ENCODE results near the gene ZMIZ1.

Gene ZMIZ1

DNA sequence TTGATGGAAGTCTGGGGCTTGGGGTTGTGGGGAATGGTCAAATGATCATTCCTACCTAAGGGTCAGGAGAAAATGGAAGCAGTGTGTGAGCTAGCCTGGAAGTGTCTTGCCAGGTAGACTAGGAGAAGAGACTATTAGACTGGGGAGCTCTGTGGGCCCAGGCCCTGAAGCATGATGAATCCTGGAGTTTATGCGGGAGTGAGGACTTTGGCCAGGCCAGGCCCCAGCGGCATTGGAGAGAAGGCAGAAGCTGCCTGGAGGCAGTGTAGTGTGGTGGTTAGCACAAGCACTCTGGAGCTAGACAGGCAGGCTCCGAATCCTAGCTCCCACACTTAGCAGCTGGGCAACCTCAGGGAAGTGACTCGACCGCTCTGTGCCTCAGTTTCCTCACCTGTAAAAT is 29.3 kb downstream of the ZMIZ1 start:
- Histone ChIP-seq H3K27me3 (ENCODE audit: control insufficient read depth, insufficient read depth, low read length) (no peaks in the 10 kb centered on the region), H3K36me3 (ENCODE audit: control insufficient read depth, insufficient read depth, low read length) (no peaks in the 10 kb centered on the region), H3K27ac (ENCODE audit: low read depth, low read length) (no peak overlapping the region), H3K9ac (ENCODE audit: low read depth, low read length) (no peak overlapping the region), H3K9me3 (ENCODE audit: control insufficient read depth, insufficient read depth, low read length) (no peaks in the 10 kb centered on the region), H3K4me1 (ENCODE audit: control insufficient read depth, insufficient read depth, low read length) (peaks cover 17% of the 10 kb centered on the region), H3K4me3 (ENCODE audit: low read depth, low read length) (no peak overlapping the region)

DNA sequence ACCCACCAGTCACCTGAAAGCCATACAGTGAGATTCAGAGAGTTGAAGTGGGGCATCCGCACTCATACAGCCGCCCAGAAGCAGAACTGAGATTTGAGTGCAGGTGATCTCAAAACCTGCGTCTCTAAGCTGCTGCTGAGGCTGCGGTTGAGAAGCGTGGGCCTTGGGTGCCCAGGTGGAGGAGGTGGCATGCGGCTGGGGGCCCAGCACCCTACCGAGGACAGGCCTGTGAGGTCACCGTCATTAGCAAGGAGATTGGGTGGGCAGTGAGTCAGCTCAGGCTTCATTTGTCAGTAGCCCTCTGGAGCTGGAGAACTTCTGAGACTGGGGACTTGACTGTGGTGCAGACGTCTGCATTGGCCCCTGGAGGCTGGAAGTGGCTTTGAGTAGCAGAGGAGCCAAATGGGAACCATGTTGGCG is 29.8 kb downstream of the ZMIZ1 start:
- Histone ChIP-seq H3K9me3 (ENCODE audit: control insufficient read depth, insufficient read depth, low read length) (no peaks in the 10 kb centered on the region), H3K27ac (ENCODE audit: low read depth, low read length) (no peak overlapping the region), H3K4me1 (ENCODE audit: control insufficient read depth, insufficient read depth, low read length) (peaks cover 17% of the 10 kb centered on the region), H3K9ac (ENCODE audit: low read depth, low read length) (no peak overlapping the region), H3K36me3 (ENCODE audit: control insufficient read depth, insufficient read depth, low read length) (no peaks in the 10 kb centered on the region), H3K27me3 (ENCODE audit: control insufficient read depth, insufficient read depth, low read length) (no peaks in the 10 kb centered on the region), H3K4me3 (ENCODE audit: low read depth, low read length) (no peak overlapping the region)

DNA sequence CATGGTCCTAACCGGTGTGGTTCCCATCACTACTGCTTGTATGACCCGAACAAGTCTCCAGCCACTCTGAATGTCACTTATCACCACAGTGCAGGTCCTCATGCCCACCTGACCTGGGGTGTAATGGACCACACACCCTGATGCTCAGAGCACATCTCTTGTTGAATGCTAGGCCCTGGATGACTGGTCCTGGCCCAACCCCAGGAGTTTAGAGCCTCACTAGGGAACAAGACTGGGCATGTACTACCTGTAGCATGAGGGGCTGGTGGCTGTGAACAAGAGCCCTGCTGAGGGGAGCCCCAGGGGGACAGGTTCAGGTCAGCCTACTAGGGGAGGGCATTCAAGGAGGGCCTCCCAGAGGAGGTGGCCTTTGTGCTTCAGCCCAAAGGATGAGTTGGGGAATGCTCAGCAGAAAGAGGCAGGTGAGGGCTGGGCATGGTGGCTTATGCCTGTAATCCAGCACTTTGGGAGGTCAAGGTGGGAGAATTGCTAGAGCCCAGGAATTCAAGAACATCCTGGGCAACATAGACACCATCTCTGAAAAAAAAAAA is 31.2 kb downstream of the ZMIZ1 start:
- Histone ChIP-seq H3K4me3 (ENCODE audit: low read depth, low read length) (no peak overlapping the region), H3K9ac (ENCODE audit: low read depth, low read length) (no peak overlapping the region), H3K27me3 (ENCODE audit: control insufficient read depth, insufficient read depth, low read length) (no peaks in the 10 kb centered on the region), H3K27ac (ENCODE audit: low read depth, low read length) (no peak overlapping the region), H3K9me3 (ENCODE audit: control insufficient read depth, insufficient read depth, low read length) (no peaks in the 10 kb centered on the region), H3K36me3 (ENCODE audit: control insufficient read depth, insufficient read depth, low read length) (no peaks in the 10 kb centered on the region), H3K4me1 (ENCODE audit: control insufficient read depth, insufficient read depth, low read length) (peaks cover 17% of the 10 kb centered on the region)

DNA sequence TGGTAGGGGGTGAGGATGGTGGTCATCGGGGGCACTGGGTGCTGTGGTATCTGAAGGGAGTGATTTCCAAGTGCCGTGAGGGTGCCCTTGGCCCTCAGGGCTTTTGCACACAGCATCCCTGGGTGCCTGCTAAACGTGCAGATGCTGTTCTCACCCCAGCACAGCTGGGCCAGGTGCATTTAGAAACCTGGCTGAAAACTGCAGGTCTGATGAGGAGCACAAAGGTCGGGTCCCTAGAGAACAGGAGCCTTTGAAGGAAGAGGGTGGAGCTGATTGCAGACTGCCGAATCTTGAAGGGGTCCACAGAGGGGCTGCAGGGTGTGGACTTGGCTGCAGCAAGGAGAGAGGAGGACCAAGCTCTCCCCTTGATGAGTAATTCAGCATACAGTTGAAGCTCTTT is 32.0 kb downstream of the ZMIZ1 start:
- Histone ChIP-seq H3K27ac (ENCODE audit: low read depth, low read length) (no peak overlapping the region), H3K4me3 (ENCODE audit: low read depth, low read length) (no peak overlapping the region), H3K9ac (ENCODE audit: low read depth, low read length) (no peak overlapping the region), H3K9me3 (ENCODE audit: control insufficient read depth, insufficient read depth, low read length) (no peaks in the 10 kb centered on the region), H3K27me3 (ENCODE audit: control insufficient read depth, insufficient read depth, low read length) (no peaks in the 10 kb centered on the region), H3K4me1 (ENCODE audit: control insufficient read depth, insufficient read depth, low read length) (peaks cover 20% of the 10 kb centered on the region), H3K36me3 (ENCODE audit: control insufficient read depth, insufficient read depth, low read length) (no peaks in the 10 kb centered on the region)

DNA sequence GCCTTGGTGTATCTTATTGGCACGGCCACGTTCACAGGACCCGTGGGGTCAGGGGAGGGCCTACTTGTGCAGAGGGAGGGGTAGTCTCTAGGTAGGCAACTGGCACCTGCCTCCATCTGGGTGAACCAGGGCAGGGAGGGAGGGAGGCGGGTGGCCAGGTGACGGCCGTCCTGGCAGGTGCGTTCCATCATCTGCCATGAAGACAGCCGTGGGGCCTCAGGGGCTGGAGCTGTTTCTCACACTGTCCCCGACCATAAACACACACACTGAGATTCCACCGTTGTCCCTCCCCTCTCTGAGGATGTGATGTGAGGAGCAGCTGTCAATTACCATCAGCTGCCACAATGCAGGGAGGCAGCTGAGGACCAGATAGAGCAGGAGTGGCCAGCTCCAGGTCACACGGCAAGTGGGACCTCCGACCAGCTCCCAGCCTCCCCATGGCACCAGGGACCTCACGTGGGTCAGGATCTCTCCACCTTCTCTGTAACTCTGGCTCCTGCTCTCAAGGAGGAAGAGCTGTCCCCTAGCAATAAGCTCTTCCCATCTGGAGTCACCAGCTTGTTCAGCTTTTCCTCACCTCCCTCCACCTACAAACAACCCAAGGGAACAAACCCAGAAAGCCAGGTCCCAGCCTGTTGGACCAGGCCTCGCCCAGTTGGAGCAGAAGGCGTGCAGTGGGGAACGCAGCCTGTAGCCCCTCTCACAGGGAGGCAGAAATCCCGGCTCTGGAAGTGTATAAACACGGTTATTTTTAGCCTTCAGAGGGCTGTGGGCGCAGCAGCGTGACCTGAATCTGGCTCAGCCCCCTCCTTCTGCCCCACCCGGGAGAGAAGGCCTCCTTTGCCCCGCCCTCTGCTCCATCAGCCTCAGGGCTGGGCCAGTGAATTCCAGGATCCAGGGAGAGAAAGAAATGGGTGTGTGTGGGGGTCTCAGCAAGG is 33.1 kb downstream of the ZMIZ1 start:
- Histone ChIP-seq H3K36me3 (ENCODE audit: control insufficient read depth, insufficient read depth, low read length) (no peaks in the 10 kb centered on the region), H3K4me1 (ENCODE audit: control insufficient read depth, insufficient read depth, low read length) (peaks cover 24% of the 10 kb centered on the region), H3K27me3 (ENCODE audit: control insufficient read depth, insufficient read depth, low read length) (no peaks in the 10 kb centered on the region), H3K9ac (ENCODE audit: low read depth, low read length) (no peak overlapping the region), H3K27ac (ENCODE audit: low read depth, low read length) (no peak overlapping the region), H3K4me3 (ENCODE audit: low read depth, low read length) (no peak overlapping the region), H3K9me3 (ENCODE audit: control insufficient read depth, insufficient read depth, low read length) (no peaks in the 10 kb centered on the region)

DNA sequence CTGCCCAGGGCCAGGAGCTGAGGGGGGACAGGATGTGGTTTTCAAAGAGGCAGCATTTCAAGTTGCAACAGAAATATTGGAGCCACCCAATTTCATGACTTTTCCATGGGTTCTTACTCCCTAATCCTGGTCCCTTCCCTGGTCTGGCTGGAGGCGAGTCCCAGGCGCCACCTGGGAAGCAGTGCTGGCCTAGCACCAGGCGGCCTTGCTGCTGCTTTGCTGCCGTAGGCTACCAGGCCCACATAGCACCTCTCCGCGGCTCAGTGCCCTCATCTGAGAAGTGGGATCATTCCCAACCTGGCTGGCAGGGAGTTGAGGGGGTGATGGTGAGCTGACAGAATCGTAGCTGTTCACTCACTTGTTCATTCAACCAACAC is 33.7 kb downstream of the ZMIZ1 start:
- peaks cover 30% of the 10 kb centered on the region for H3K4me1 ChIP-seq (ENCODE audit: control insufficient read depth, insufficient read depth, low read length)
- H3K27ac ChIP-seq (ENCODE audit: low read depth, low read length), result no peak overlapping the region
- no peaks in the 10 kb centered on the region for H3K36me3 ChIP-seq (ENCODE audit: control insufficient read depth, insufficient read depth, low read length)
- no peak overlapping the region for H3K9ac ChIP-seq (ENCODE audit: low read depth, low read length)
- no peaks in the 10 kb centered on the region for H3K9me3 ChIP-seq (ENCODE audit: control insufficient read depth, insufficient read depth, low read length)
- no peak overlapping the region for H3K4me3 ChIP-seq (ENCODE audit: low read depth, low read length)
- H3K27me3 ChIP-seq (ENCODE audit: control insufficient read depth, insufficient read depth, low read length), result no peaks in the 10 kb centered on the region

DNA sequence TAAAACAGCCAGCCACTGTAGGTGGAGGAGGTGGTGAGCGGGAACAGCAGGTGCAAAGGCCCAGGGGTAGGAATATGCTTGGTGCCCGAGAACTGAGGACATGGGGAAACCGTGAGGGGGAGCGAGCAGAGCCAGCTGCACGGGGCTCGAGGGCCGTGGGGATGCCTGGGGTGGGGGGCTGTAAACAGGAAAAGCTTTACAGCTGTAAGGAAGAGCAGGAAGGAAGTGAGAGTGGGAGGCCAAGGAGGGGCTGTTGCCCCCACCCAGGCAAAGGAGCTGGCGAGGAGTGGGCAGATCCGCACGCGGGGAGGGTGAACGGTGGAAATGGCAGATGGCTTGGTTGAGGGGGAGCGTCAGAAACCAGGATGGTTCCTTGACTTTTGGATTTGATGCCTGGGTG is 34.4 kb downstream of the ZMIZ1 start:
- no peak overlapping the region for H3K4me3 ChIP-seq (ENCODE audit: low read depth, low read length)
- peaks cover 32% of the 10 kb centered on the region for H3K4me1 ChIP-seq (ENCODE audit: control insufficient read depth, insufficient read depth, low read length)
- no peaks in the 10 kb centered on the region for H3K9me3 ChIP-seq (ENCODE audit: control insufficient read depth, insufficient read depth, low read length)
- no peak overlapping the region for H3K27ac ChIP-seq (ENCODE audit: low read depth, low read length)
- no peaks in the 10 kb centered on the region for H3K27me3 ChIP-seq (ENCODE audit: control insufficient read depth, insufficient read depth, low read length)
- no peak overlapping the region for H3K9ac ChIP-seq (ENCODE audit: low read depth, low read length)
- no peaks in the 10 kb centered on the region for H3K36me3 ChIP-seq (ENCODE audit: control insufficient read depth, insufficient read depth, low read length)

DNA sequence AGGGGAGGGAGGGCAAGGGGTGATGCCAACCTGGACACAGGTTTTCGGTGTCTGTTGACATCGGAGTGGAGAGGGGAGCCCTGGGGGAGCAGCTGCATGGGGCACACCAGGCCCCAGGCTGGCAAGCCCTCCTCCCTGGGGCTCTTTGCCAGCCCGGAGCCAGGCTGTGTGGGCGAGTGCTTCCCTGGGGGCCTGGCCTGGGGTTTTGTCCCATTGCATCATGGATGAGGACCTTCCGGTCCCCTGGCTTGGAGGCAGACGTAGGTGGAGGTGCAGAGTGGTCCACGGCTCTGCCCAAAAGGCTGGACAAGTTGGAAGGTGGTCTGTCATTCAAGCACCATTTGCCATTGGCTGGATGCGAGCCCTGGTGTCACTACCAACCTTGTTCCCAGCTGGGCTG is 34.8 kb downstream of the ZMIZ1 start:
- H3K9me3 ChIP-seq (ENCODE audit: control insufficient read depth, insufficient read depth, low read length), result no peaks in the 10 kb centered on the region
- H3K27me3 ChIP-seq (ENCODE audit: control insufficient read depth, insufficient read depth, low read length), result no peaks in the 10 kb centered on the region
- no peaks in the 10 kb centered on the region for H3K36me3 ChIP-seq (ENCODE audit: control insufficient read depth, insufficient read depth, low read length)
- H3K27ac ChIP-seq (ENCODE audit: low read depth, low read length), result no peak overlapping the region
- H3K4me1 ChIP-seq (ENCODE audit: control insufficient read depth, insufficient read depth, low read length), result peaks cover 32% of the 10 kb centered on the region
- H3K9ac ChIP-seq (ENCODE audit: low read depth, low read length), result no peak overlapping the region
- H3K4me3 ChIP-seq (ENCODE audit: low read depth, low read length), result no peak overlapping the region

DNA sequence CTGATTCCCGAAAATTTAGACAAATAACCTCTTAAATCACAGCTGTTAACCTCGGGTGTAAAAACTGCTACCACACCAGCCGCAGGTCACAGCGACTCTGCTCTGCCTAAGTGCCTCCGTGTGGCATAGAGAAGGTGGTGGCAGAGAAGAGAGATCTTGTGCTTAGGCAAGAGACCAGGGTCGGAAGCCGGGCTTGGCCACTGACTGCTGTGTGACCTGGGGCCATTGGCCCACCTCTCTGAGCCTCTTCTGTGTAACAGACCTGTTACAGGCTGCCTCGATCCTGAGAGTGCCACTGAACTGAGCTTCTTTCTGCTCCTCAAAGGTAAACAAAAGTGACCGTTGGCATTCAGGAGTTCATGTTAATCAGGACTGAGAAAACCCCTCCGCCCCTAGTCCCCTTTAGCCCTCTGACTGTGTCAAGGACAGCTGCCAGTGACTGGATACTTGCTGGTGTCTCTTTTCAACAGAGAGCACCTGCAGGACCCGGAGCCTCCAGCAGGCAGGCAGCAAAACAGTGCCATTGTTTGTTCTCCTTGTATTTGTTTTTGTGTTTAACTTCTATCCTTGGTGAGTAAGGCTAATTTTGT is 36.5 kb downstream of the ZMIZ1 start:
- Histone ChIP-seq H3K4me3 (ENCODE audit: low read depth, low read length) (no peak overlapping the region), H3K27ac (ENCODE audit: low read depth, low read length) (peak overlapping the region; percentile 32), H3K4me1 (ENCODE audit: control insufficient read depth, insufficient read depth, low read length) (peaks cover 30% of the 10 kb centered on the region), H3K9ac (ENCODE audit: low read depth, low read length) (no peak overlapping the region), H3K9me3 (ENCODE audit: control insufficient read depth, insufficient read depth, low read length) (no peaks in the 10 kb centered on the region), H3K36me3 (ENCODE audit: control insufficient read depth, insufficient read depth, low read length) (no peaks in the 10 kb centered on the region), H3K27me3 (ENCODE audit: control insufficient read depth, insufficient read depth, low read length) (no peaks in the 10 kb centered on the region)

DNA sequence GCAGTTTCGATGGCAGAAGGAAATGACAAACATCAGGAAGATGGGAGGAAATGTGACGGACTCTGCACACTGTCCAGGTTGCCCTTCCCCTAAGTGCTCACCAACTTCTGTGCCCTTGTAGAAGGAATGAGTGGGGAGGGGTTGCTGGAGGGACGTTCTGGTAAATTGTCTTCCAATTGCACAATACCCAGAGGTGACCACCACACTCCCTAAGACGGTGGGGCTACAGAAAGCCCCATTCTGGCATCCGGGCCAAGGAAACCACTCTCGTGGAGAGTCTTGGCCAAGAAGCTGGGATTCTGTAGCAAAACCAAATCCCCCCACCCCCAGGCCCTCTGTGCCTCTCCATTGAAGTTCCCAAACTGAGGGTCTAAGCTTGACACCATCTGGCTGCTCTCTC is 37.1 kb downstream of the ZMIZ1 start:
- no peaks in the 10 kb centered on the region for H3K9me3 ChIP-seq (ENCODE audit: control insufficient read depth, insufficient read depth, low read length)
- no peaks in the 10 kb centered on the region for H3K36me3 ChIP-seq (ENCODE audit: control insufficient read depth, insufficient read depth, low read length)
- no peak overlapping the region for H3K27ac ChIP-seq (ENCODE audit: low read depth, low read length)
- H3K27me3 ChIP-seq (ENCODE audit: control insufficient read depth, insufficient read depth, low read length), result no peaks in the 10 kb centered on the region
- H3K4me1 ChIP-seq (ENCODE audit: control insufficient read depth, insufficient read depth, low read length), result peaks cover 30% of the 10 kb centered on the region
- H3K4me3 ChIP-seq (ENCODE audit: low read depth, low read length), result no peak overlapping the region
- H3K9ac ChIP-seq (ENCODE audit: low read depth, low read length), result no peak overlapping the region

Data from HUES48 (cell line).